Prostate gland (tissue), 2 donors: ENCODE data around the gene ACOXL. TPM values are rescaled to one million over a fixed set of nuclear protein-coding genes. Genes with fewer than 3 reads are reported as not detected.

ENCODE experiments used
- DNase-seq: peaks from one replicate; pipeline ENCODE4 v3.0.0-alpha.2; 2019; ENCODE audit warnings: low spot score
- H3K27ac ChIP-seq, 2 donors: fragments of 200-600 bp; sonication (generic); 2 replicates each; pipeline ENCODE4 v1.5.1; 2017 to 2019
- H3K27me3 ChIP-seq: fragments of 200-600 bp; sonication (generic); replicated peaks from 2 replicates; pipeline ENCODE4 v1.5.1; 2019; ENCODE audit not compliant: insufficient read depth
- H3K36me3 ChIP-seq, 2 donors: fragments of 200-600 bp; sonication (generic); 1 replicate in 1 of 2; 2 replicates in 1 of 2; pipeline versions ENCODE4 v1.5.1 to v1.8.1; 2017 to 2019
- H3K4me1 ChIP-seq: fragments of 200-600 bp; sonication (generic); replicated peaks from 2 replicates; pipeline ENCODE4 v1.5.1; 2019
- H3K4me3 ChIP-seq, 2 donors: fragments of 200-600 bp; sonication (generic); 2 replicates each; pipeline ENCODE4 v1.5.1; 2017 to 2019
- H3K9me3 ChIP-seq: fragments of 200-600 bp; sonication (generic); 2 replicates; pipeline ENCODE4 v1.5.1; 2017
- POLR2A ChIP-seq: fragments of 450-650 bp; IDR thresholded peaks from one replicate; pipeline ENCODE4 v1.6.1; 2016; ENCODE audit warnings: antibody characterized with exemption, mild to moderate bottlenecking
- POLR2AphosphoS5 ChIP-seq: sonication (generic); formaldehyde crosslinking; IDR thresholded peaks from one replicate; pipeline ENCODE4 v1.6.1; 2017; ENCODE audit warnings: antibody characterized with exemption
- WGBS: methylation state at CpG from one replicate; pipeline ENCODE4 v1.1.5; 2018; 5-methylcytosine and 5-hydroxymethylcytosine counted together
- intact Hi-C: fragments of 100-400 bp; cut with DNase I; formaldehyde crosslinking; loops from one replicate; pipeline ENCODE4 v1.14.2; 2022
- total RNA-seq, 2 donors: library from RNA; depleted of rRNA; stranded (reverse); fragments of >200 nt; gene quantifications; one replicate each; pipeline ENCODE4 v1.1.0, GENCODE V29; 2016
- TF ChIP-seq, protein P1 (sequence below), 4 experiments: fragments of 200-600 bp in 2 of 4; fragments of 450-650 bp in 2 of 4; sonication (generic) in 2 of 4; IDR thresholded peaks; 1 replicate in 3 of 4; 2 replicates in 1 of 4; pipeline ENCODE4 v1.5.1; 2016 to 2019; ENCODE audit warnings: antibody characterized with exemption in 4 of 4, mild to moderate bottlenecking in 2 of 4, moderate library complexity in 2 of 4

The ACOXL gene
- total RNA-seq, 2 donors from 2014 or later = 8.0 to 8.3 TPM

- Histone ChIP-seq H3K27me3 (no peaks in the 10 kb centered on the region), H3K9me3 (no peaks in the 10 kb centered on the region), H3K4me1 (no peaks in the 10 kb centered on the region), H3K4me3 (no peak overlapping the region), H3K27ac (no peak overlapping the region), H3K36me3 (no peaks in the 10 kb centered on the region)
- intact Hi-C loops = no loop called here
- DNase-seq = no peak
- TF ChIP-seq, protein P1, sequence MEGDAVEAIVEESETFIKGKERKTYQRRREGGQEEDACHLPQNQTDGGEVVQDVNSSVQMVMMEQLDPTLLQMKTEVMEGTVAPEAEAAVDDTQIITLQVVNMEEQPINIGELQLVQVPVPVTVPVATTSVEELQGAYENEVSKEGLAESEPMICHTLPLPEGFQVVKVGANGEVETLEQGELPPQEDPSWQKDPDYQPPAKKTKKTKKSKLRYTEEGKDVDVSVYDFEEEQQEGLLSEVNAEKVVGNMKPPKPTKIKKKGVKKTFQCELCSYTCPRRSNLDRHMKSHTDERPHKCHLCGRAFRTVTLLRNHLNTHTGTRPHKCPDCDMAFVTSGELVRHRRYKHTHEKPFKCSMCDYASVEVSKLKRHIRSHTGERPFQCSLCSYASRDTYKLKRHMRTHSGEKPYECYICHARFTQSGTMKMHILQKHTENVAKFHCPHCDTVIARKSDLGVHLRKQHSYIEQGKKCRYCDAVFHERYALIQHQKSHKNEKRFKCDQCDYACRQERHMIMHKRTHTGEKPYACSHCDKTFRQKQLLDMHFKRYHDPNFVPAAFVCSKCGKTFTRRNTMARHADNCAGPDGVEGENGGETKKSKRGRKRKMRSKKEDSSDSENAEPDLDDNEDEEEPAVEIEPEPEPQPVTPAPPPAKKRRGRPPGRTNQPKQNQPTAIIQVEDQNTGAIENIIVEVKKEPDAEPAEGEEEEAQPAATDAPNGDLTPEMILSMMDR (IDR thresholded peaks at IDR 0.05) = no peak
- TF ChIP-seq POLR2AphosphoS5 (no peak), POLR2A (no peak)
- 95% methylated on average over 3 of the region's 3 CpGs for WGBS
These were observed 177.1 kb downstream of the ACOXL start for GRCh38 chr2:110909501-110909900.

- no peak overlapping the region for H3K4me3 ChIP-seq
- H3K36me3 ChIP-seq = no peaks in the 10 kb centered on the region
- intact Hi-C loops = no loop called here
- no peaks in the 10 kb centered on the region for H3K4me1 ChIP-seq
- H3K27ac ChIP-seq = no peak overlapping the region
- no peaks in the 10 kb centered on the region for H3K9me3 ChIP-seq
- WGBS = 75% methylated on average over 1 of the region's 1 CpG
- no peaks in the 10 kb centered on the region for H3K27me3 ChIP-seq
- DNase-seq = no peak
- no peak for TF ChIP-seq POLR2A
- no peak for TF ChIP-seq POLR2AphosphoS5
- TF ChIP-seq, protein P1 (IDR thresholded peaks at IDR 0.05) = no peak
These were observed 178.1 kb downstream of the ACOXL start for GRCh38 chr2:110910423-110910822.

DNA sequence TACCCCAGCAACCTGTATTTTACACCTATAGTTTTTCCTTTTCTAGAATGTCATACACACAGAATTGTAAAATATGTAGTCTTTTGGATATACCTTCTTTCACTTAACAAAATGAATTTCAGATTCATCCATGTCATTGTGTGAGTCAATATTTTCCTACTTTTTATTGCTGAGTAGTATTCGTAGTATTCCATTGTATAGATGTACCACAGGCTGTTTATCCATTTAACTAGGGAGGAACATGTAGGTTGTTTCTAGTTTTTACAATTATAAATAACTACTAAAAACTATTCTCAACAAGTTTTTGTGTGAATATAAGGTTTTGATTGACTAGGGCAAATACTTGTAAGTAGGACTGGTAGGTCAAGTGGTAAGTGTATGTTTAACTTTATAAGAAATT is 187.4 kb downstream of the ACOXL start:
- Histone ChIP-seq H3K4me3 (no peak overlapping the region), H3K9me3 (no peaks in the 10 kb centered on the region), H3K4me1 (no peaks in the 10 kb centered on the region), H3K36me3 (no peaks in the 10 kb centered on the region), H3K27ac (no peak overlapping the region), H3K27me3 (no peaks in the 10 kb centered on the region)
- intact Hi-C loops = no loop called here
- DNase-seq = no peak
- TF ChIP-seq, protein P1 (IDR thresholded peaks at IDR 0.05) = no peak
- TF ChIP-seq POLR2A (no peak), POLR2AphosphoS5 (no peak)
- 82% methylated on average over 1 of the region's 1 CpG for WGBS

DNA sequence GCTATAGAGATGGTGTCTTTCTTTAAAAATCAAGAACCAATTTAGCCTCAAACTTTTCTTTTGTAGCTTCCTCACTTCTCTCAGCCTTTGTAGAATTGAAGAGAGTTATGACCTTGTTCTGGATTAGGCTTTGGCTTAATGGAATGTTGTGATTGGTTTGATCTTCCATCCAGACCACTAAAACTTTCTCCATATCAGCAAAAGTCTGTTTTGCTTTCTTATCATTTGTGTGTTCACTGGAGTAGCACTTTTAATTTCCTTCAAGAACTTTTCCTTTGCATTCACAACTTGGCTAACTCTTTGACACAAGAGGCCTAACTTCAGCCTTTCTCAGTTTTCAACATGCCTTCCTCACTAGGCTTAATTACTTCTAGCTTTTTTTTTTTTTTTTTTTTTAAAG is 193.1 kb downstream of the ACOXL start:
- no peaks in the 10 kb centered on the region for H3K4me1 ChIP-seq
- DNase-seq = no peak
- H3K9me3 ChIP-seq = no peaks in the 10 kb centered on the region
- no peak for TF ChIP-seq POLR2AphosphoS5
- TF ChIP-seq, protein P1 (IDR thresholded peaks at IDR 0.05) = no peak
- TF ChIP-seq POLR2A = no peak
- H3K4me3 ChIP-seq = no peak overlapping the region
- H3K27me3 ChIP-seq = no peaks in the 10 kb centered on the region
- no peaks in the 10 kb centered on the region for H3K36me3 ChIP-seq
- intact Hi-C loops = no loop called here
- no peak overlapping the region for H3K27ac ChIP-seq

DNA sequence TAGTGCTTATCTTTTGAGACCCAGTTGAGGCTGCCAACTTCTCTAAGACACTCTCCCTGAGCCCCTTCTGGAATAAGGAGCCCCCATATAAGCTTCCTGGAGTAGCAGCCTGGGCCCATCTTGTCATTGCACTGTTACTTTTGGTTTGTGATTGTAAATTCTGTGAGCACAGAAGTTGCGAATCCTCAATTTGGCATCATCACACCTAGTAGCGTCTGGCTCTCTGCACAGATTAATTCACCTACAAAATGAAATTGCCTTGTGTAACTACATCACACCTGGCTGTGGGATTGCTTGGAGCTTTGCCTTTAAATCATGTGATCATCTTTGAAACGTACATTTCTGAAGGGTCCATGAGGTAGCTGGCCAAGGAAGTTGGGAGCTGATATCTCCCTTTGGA is 195.2 kb downstream of the ACOXL start:
- 88% methylated on average over 3 of the region's 3 CpGs for WGBS
- Histone ChIP-seq H3K27ac (no peak overlapping the region), H3K27me3 (no peaks in the 10 kb centered on the region), H3K4me3 (no peak overlapping the region), H3K36me3 (no peaks in the 10 kb centered on the region), H3K9me3 (no peaks in the 10 kb centered on the region), H3K4me1 (no peaks in the 10 kb centered on the region)
- intact Hi-C loops = no loop called here
- TF ChIP-seq POLR2AphosphoS5 (no peak), POLR2A (no peak)
- TF ChIP-seq, protein P1 (IDR thresholded peaks at IDR 0.05) = no peak
- no peak for DNase-seq
